Gastroesophageal sphincter (tissue), 3 donors: ENCODE results near the gene ABTB2.

Experiments used
- EP300 ChIP-seq: sonication (generic); formaldehyde crosslinking; IDR thresholded peaks from one replicate; pipeline ENCODE4 v1.6.1; 2017; ENCODE audit warnings: antibody characterized with exemption, mild to moderate bottlenecking
- POLR2A ChIP-seq, 2 donors: fragments of 450-650 bp; IDR thresholded peaks; one replicate each; pipeline ENCODE4 v1.6.1; 2017; ENCODE audit warnings: antibody characterized with exemption in 2 of 2, mild to moderate bottlenecking in 2 of 2, moderate library complexity in 1 of 2
- POLR2AphosphoS5 ChIP-seq: sonication (generic); formaldehyde crosslinking; IDR thresholded peaks from one replicate; pipeline ENCODE4 v1.6.1; 2017; ENCODE audit warnings: antibody characterized with exemption
- TF ChIP-seq, protein P1 (sequence below), 4 experiments: fragments of 200-600 bp in 2 of 4; fragments of 450-650 bp in 2 of 4; sonication (generic) in 1 of 4; IDR thresholded peaks; one replicate each; pipeline ENCODE4 v1.5.1; 2017 to 2019; ENCODE audit warnings: antibody characterized with exemption in 4 of 4, mild to moderate bottlenecking in 2 of 4, moderate library complexity in 2 of 4

DNA sequence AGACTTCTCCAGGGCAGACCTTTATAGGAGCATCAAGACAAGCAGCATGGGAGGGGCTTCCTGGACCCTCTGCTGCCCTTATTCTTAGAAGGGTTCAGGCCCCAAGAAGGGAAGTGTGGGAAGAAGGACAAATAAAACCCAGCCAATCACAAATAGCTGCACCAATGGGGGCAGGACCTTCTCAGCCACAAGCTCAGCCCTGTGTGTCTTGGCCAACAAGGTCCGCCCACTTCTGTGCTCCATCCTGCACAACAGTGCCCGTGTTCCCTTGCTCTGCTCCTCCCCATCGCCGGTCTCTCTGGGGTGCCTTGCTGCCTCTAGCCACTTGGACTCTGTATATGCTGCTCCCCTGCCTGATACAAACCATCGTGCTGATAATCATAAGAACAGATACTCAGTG, 166.2 kb downstream of the ABTB2 start:
- TF ChIP-seq, protein P1, sequence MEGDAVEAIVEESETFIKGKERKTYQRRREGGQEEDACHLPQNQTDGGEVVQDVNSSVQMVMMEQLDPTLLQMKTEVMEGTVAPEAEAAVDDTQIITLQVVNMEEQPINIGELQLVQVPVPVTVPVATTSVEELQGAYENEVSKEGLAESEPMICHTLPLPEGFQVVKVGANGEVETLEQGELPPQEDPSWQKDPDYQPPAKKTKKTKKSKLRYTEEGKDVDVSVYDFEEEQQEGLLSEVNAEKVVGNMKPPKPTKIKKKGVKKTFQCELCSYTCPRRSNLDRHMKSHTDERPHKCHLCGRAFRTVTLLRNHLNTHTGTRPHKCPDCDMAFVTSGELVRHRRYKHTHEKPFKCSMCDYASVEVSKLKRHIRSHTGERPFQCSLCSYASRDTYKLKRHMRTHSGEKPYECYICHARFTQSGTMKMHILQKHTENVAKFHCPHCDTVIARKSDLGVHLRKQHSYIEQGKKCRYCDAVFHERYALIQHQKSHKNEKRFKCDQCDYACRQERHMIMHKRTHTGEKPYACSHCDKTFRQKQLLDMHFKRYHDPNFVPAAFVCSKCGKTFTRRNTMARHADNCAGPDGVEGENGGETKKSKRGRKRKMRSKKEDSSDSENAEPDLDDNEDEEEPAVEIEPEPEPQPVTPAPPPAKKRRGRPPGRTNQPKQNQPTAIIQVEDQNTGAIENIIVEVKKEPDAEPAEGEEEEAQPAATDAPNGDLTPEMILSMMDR (IDR thresholded peaks at IDR 0.05) = no peak
- no peak for TF ChIP-seq POLR2AphosphoS5
- TF ChIP-seq POLR2A (IDR thresholded peaks at IDR 0.05) = no peak
- no peak for TF ChIP-seq EP300
